Aorta (tissue), 5 donors: Measurements from ENCODE around the gene POLD4. TPM values are rescaled to one million over a fixed set of nuclear protein-coding genes. Genes with fewer than 3 reads are reported as not detected.

Experiments used
- ATAC-seq: fragments of 200-7000 bp; cut with Tn5 transposase; one replicate; pipeline ENCODE4 v1.9.1; 2022; ENCODE audit warnings: moderate library complexity; ENCODE audit not compliant: low FRiP score
- DNase-seq, 2 donors: peaks; one replicate each; pipeline ENCODE4 v3.0.0-alpha.2; 2020
- H3K27ac ChIP-seq, 2 donors: one replicate each; pipeline ENCODE4 v1.5.1; 2013; ENCODE audit warnings: low read length in 2 of 2, mild to moderate bottlenecking in 2 of 2, moderate library complexity in 2 of 2, control low read depth in 1 of 2, inconsistent platforms in 1 of 2, low read depth in 1 of 2
- H3K27me3 ChIP-seq, 2 donors: one replicate each; pipeline ENCODE4 v1.6.1; 2013; ENCODE audit warnings: control low read depth in 1 of 2, low read length in 1 of 2, mild to moderate bottlenecking in 1 of 2, moderate library complexity in 1 of 2; ENCODE audit not compliant: insufficient read depth in 2 of 2, control insufficient read depth in 1 of 2
- H3K36me3 ChIP-seq, 2 donors: one replicate each; pipeline ENCODE4 v1.6.1; 2013; ENCODE audit warnings: control low read depth in 1 of 2, low read length in 1 of 2, mild to moderate bottlenecking in 1 of 2; ENCODE audit not compliant: insufficient read depth in 2 of 2, control insufficient read depth in 1 of 2
- H3K4me1 ChIP-seq, 2 donors: one replicate each; pipeline ENCODE4 v1.6.1; 2013; ENCODE audit warnings: low read length in 2 of 2, control low read depth in 1 of 2, mild to moderate bottlenecking in 1 of 2, moderate library complexity in 1 of 2; ENCODE audit not compliant: insufficient read depth in 2 of 2, control insufficient read depth in 1 of 2
- H3K4me3 ChIP-seq, 2 donors: one replicate each; pipeline ENCODE4 v1.5.1; 2013; ENCODE audit warnings: low read length in 2 of 2, control low read depth in 1 of 2, mild to moderate bottlenecking in 1 of 2
- H3K9me3 ChIP-seq: one replicate; pipeline ENCODE4 v1.6.1; 2013; ENCODE audit warnings: mild to moderate bottlenecking, low read length; ENCODE audit not compliant: control insufficient read depth
- WGBS, 2 donors: extraction: QIAGEN DNeasy Blood & Tissue Kit; methylation state at CpG; one replicate each; pipeline ENCODE4 v1.1.7; 2013; 5-methylcytosine and 5-hydroxymethylcytosine counted together
- intact Hi-C, 2 donors: fragments of 100-400 bp; cut with DNase I; formaldehyde crosslinking; loops; one replicate each; pipeline versions ENCODE4 v1.14.2 to v1.15.0; 2022
- polyA plus RNA-seq, 2 donors: library from polyadenylated mRNA; stranded (reverse); fragments of 200-250 nt; gene quantifications; one replicate each; pipeline ENCODE4 v1.2.3, GENCODE V29; 2013
- total RNA-seq, 2 donors: library from RNA; stranded (reverse); fragmentation: NEBNext Ultra II Directional; extraction: Animal tissue kit (Norgen Biotek cat#: 25700); gene quantifications; one replicate each; pipeline ENCODE4 v1.2.1, GENCODE V29; 2021
- donor health status: healthy with polysubstance abuse.
- donor health status: Bipolar disorder and iron deficiency.
- donor health status: DM: no; HTN: no; CAD: no.
- donor health status: DM: no; HTN: no; CAD: no.
- donor health status: DM: yes; HTN: yes; CAD: no.

POLD4 gene
- total and polyA plus RNA-seq, 4 donors = 82.7 to 338 (median 130) TPM

GRCh38 chr11:67345247-67345919, 8.0 kb downstream of the POLD4 start:
- intact Hi-C loops = loop anchor here (5.0 kb wide), 1 partner anchor 37 kb away; no protein-coding TSS in a partner anchor
- ATAC-seq (no peak), DNase-seq (peak in 1 of 2 donors; percentile 42)
- Histone ChIP-seq H3K36me3 (no peaks in the 10 kb centered on the region), H3K4me3 (no peak overlapping the region), H3K27ac (no peak overlapping the region), H3K4me1 (no peaks in the 10 kb centered on the region), H3K9me3 (no peaks in the 10 kb centered on the region), H3K27me3 (no peaks in the 10 kb centered on the region)
- WGBS, 2 donors = 85 to 88% methylated on average over 8 of the region's 8 CpGs

- H3K9me3 ChIP-seq = no peaks in the 10 kb centered on the region
- DNase-seq = no peak
- H3K4me3 ChIP-seq = no peak overlapping the region
- no peaks in the 10 kb centered on the region for H3K27me3 ChIP-seq
- ATAC-seq = no peak
- WGBS, 2 donors = 89 to 92% methylated on average over 4 of the region's 4 CpGs
- no peaks in the 10 kb centered on the region for H3K4me1 ChIP-seq
- H3K27ac ChIP-seq = no peak overlapping the region
- H3K36me3 ChIP-seq = no peaks in the 10 kb centered on the region
- intact Hi-C loops = no loop called here
These were observed 9.1 kb downstream of the POLD4 start for GRCh38 chr11:67344264-67344663.

DNA sequence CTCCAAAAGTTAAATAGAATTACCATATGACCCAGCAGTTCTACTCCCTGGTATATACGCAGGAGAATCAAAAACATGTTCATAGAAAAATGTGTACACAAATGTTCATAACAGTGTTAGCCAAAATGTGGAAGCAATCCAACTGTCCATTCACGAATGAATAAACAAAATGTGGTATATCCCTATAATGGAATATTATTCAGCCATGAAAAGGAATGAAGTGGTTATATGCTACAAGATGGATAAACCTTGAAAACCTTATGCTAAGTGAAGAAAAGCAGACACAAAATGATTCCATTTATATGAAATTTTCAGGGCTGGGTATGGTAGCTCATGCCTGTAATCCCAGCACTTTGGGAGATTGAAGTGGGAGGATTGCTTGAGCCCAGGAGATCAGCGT, 16.1 kb downstream of the POLD4 start:
- ATAC-seq (no peak), DNase-seq (no peak)
- WGBS, 2 donors = 94% methylated on average over 3 of the region's 3 CpGs
- Histone ChIP-seq H3K4me3 (no peak overlapping the region), H3K27ac (no peak overlapping the region), H3K27me3 (no peaks in the 10 kb centered on the region), H3K9me3 (no peaks in the 10 kb centered on the region), H3K36me3 (no peaks in the 10 kb centered on the region), H3K4me1 (no peaks in the 10 kb centered on the region)
- intact Hi-C loops = no loop called here

GRCh38 chr11:67332081-67332691, 21.2 kb downstream of the POLD4 start:
- no peak for DNase-seq
- H3K9me3 ChIP-seq = no peaks in the 10 kb centered on the region
- ATAC-seq = no peak
- H3K27me3 ChIP-seq = no peaks in the 10 kb centered on the region
- 86 to 89% methylated on average over 6 of the region's 6 CpGs for WGBS, 2 donors
- H3K4me1 ChIP-seq = no peaks in the 10 kb centered on the region
- H3K27ac ChIP-seq = no peak overlapping the region
- no peak overlapping the region for H3K4me3 ChIP-seq
- no peaks in the 10 kb centered on the region for H3K36me3 ChIP-seq
- intact Hi-C loops = no loop called here

DNA sequence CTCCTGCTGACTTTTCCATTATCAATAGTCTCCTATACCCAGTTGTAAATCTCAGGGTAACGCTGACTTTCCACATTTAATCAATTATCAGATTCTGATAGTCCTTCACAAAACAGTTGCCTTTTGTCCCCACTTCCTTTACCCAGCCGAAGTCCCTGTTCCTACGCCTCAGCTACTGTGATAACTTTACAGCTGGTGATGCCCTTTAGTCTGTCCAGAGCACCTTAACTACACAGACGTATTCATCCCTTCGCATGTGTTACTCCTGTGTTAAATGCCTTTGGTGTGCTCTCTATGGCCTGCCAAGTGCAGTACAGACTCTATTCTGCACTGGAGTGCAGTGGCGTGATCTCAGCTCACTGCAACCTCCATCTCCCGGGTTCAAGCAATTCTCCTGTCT, 29.8 kb downstream of the POLD4 start:
- 90 to 91% methylated on average over 7 of the region's 7 CpGs for WGBS, 2 donors
- H3K4me1 ChIP-seq = no peaks in the 10 kb centered on the region
- no peak overlapping the region for H3K27ac ChIP-seq
- no peak for ATAC-seq
- no peaks in the 10 kb centered on the region for H3K27me3 ChIP-seq
- H3K4me3 ChIP-seq = no peak overlapping the region
- intact Hi-C loops = no loop called here
- H3K36me3 ChIP-seq = no peaks in the 10 kb centered on the region
- no peak for DNase-seq
- H3K9me3 ChIP-seq = no peaks in the 10 kb centered on the region

- Histone ChIP-seq H3K4me1 (no peaks in the 10 kb centered on the region), H3K4me3 (no peak overlapping the region), H3K27me3 (no peaks in the 10 kb centered on the region), H3K9me3 (no peaks in the 10 kb centered on the region), H3K36me3 (no peaks in the 10 kb centered on the region), H3K27ac (no peak overlapping the region)
- ATAC-seq (no peak), DNase-seq (peak in 1 of 2 donors; percentile 50)
- WGBS, 2 donors = 92 to 94% methylated on average over 3 of the region's 3 CpGs
- intact Hi-C loops = no loop called here
These were observed 31.3 kb downstream of the POLD4 start for GRCh38 chr11:67322049-67322448.

GRCh38 chr11:67321313-67321871, 32.0 kb downstream of the POLD4 start:
- Histone ChIP-seq H3K36me3 (no peaks in the 10 kb centered on the region), H3K4me3 (no peak overlapping the region), H3K27me3 (no peaks in the 10 kb centered on the region), H3K27ac (no peak overlapping the region), H3K9me3 (no peaks in the 10 kb centered on the region), H3K4me1 (no peaks in the 10 kb centered on the region)
- 90 to 92% methylated on average over 6 of the region's 6 CpGs for WGBS, 2 donors
- ATAC-seq (no peak), DNase-seq (no peak)
- intact Hi-C loops = no loop called here

- no peak for ATAC-seq
- H3K36me3 ChIP-seq = no peaks in the 10 kb centered on the region
- no peaks in the 10 kb centered on the region for H3K4me1 ChIP-seq
- 91 to 94% methylated on average over 2 of the region's 2 CpGs for WGBS, 2 donors
- intact Hi-C loops = no loop called here
- H3K27me3 ChIP-seq = no peaks in the 10 kb centered on the region
- H3K9me3 ChIP-seq = no peaks in the 10 kb centered on the region
- no peak overlapping the region for H3K4me3 ChIP-seq
- peak in 1 of 2 donors; percentile 51 for DNase-seq
- H3K27ac ChIP-seq = no peak overlapping the region
These were observed 32.7 kb downstream of the POLD4 start for GRCh38 chr11:67320691-67321090.

DNA sequence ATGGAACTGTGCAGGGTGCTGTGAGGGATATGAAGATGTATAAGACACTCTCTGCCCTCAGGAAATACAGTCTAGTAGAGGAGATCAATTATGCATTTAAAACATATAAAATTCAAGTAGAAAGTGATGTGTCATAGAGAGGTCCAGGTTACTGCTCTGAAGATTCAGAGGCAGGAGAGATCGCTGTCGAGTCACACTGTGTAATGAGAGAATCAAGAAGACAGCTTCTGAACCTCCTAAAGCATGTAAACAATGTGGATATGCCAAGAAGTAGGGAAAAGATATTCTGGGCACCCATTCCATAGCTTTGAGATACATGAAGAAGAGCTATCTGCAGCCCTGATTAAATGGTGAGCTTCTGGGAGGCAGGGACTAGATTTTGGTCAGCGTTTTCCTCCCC, 33.3 kb downstream of the POLD4 start:
- intact Hi-C loops = no loop called here
- H3K27me3 ChIP-seq = no peaks in the 10 kb centered on the region
- no peak overlapping the region for H3K27ac ChIP-seq
- H3K4me3 ChIP-seq = no peak overlapping the region
- H3K4me1 ChIP-seq = no peaks in the 10 kb centered on the region
- WGBS, 2 donors = 88 to 92% methylated on average over 3 of the region's 3 CpGs
- no peaks in the 10 kb centered on the region for H3K9me3 ChIP-seq
- DNase-seq (no peak), ATAC-seq (no peak)
- H3K36me3 ChIP-seq = no peaks in the 10 kb centered on the region
